GM18907 (cell line): ENCODE data around the gene TP53I3.
"Not testable (repeated sequence)": the region's sequence is repeated elsewhere in the genome, so short reads cannot be mapped to it uniquely, and the experiment has no call there.

ENCODE experiments used
- ATAC-seq: cut with Tn5 transposase; IDR thresholded peaks from one replicate; pipeline ENCODE4 v1.9.1; 2021; ENCODE audit warnings: mild to moderate bottlenecking, moderate library complexity; ENCODE audit not compliant: unreplicated experiment

TP53I3 gene

DNA sequence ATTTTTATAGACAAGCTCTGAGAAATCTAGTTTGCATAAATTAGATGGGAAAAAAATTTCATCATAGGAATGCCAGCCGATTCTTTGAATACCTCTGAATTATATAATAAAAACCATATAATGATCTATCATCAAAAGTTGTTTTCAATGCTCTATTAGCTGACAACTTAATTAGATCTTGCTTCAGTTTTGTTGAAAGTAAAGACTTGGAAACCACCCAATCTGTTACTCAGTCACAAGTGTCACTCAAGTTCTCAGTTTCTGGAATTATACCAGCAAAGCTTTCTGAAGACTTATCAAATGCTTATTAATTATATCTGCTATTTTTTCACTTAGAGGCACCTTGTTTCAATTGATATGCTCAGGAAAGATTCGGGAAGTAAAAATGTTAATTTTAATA lies 17.4 kb upstream of the TP53I3 start:
- no peak for ATAC-seq

DNA sequence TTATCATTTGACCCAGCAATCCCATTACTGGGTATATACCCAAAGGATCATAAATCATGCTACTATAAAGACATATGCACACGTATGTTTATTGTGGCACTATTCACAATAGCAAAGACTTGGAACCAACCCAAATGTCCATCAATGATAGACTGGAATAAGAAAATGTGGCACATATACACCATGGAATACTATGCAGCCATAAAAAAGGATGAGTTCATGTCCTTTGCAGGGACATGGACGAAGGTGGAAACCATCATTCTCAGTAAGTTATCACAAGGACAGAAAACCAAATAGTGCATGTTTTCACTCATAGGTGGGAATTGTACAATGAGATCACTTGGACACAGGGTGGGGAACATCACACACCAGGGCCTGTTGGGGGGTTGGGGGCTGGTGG lies 16.1 kb upstream of the TP53I3 start:
- not testable (repeated sequence) for ATAC-seq

DNA sequence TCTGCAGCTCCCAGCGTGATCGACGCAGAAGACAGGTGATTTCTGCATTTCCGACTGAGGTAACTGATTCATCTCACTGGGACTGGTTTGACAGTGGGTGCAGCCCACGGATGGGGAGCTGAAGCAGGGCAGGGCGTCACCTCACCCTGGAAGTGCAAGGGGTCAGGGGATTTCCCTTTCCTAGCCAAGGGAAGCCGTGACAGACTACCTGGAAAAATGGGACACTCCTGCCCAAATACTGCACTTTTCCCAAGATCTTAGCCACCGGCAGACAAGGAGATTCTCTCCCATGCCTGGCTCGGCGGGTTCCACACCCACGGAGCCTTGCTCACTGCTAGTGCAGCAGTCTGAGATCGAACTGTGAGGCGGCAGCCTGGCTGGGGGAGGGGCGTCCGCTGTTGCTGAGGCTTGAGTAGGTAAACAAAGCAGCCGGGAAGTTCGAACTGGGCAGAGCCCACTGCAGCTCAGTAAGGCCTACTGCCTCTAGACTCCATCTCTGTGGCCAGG lies 10.6 kb upstream of the TP53I3 start:
- not testable (repeated sequence) for ATAC-seq

GRCh38 chr2:24093270-24093669 lies 8.6 kb upstream of the TP53I3 start:
- not testable (repeated sequence) for ATAC-seq

DNA sequence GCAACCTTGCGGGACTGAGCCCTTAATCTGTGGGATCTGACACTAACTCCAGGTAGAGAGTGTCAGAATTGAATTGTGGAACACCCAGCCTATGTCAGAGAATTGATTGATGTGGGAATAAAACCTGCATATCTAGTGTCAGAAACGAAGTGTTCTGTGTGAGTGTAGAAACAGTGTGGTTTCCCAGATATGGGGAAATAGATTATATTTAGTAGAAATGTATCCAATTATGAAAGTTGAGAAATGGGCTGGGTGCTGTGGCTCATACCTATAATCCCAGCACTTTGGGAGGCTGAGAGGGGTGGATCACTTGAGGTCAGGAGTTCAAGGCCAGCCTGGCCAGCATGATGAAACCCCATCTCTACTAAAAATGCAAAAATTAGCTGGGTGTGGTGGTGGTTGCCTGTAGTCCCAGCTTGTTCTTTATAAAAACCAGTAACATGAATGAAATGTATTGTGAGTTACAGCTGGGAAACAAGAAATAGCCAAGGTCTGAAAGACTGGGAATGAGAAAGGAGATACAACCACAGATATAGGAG lies 4.3 kb upstream of the TP53I3 start:
- ATAC-seq: no peak

GRCh38 chr2:24087032-24087431 lies 2.4 kb upstream of the TP53I3 start:
- ATAC-seq: no peak

GRCh38 chr2:24086241-24086640 lies 1.6 kb upstream of the TP53I3 start:
- ATAC-seq: no peak

DNA sequence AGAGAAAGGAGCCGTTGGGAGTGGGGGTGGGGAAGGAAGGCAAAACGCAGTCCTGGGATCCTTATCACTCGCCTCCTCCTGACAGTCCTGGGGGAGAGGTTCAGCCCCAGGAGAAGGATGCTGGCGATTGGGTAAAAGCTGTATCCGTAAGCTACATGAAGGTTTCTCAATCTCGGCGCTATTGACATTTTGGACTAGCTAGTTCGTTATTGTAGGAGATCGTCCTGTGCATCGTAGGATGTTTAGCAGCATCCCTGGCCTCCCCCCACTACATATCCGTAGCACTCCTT lies 511 bp upstream of the TP53I3 start:
- no peak for ATAC-seq

DNA sequence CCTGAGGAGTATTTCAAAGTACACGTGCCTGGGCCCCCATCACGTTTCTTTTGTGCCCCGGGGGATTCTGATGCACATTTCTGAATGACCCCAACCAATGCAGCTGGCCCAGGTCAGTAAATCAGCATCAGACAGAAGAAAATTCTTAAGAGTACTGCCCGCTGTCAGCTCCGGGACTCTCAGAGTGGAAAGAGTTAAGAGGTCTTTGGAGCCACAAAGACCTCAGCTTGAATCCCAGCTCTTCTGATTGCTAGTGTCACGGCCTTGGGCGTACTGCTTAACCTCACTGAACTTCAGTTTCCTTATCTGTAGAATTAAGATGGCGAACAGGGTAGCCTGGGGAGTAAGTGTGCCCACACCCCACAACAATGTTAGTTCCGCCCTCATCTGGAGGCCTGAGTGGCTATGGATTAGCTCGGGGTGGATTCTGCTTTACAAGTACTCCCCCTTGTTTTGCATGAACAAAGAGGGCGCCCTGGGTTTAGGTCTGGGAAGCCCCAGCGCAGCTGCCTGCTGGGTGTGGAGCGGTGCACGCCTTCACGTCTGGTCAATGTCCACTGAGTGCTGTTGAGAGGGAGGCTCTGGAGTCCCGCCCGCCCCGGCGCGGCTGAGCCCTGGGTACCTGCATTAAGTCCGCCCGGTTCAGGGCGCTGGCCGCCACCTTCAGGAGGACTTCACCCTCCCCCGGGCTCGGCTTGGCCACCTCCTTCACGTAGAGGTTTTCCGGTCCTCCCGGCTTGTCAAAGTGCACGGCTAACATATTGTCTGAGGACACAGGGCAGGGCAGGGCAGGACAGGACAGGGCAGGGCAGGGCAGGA lies 858 bp downstream of the TP53I3 start:
- peak; percentile 79 for ATAC-seq

- no peak for ATAC-seq
Observed at GRCh38 chr2:24082787-24083566, 1.7 kb downstream of the TP53I3 start.

DNA sequence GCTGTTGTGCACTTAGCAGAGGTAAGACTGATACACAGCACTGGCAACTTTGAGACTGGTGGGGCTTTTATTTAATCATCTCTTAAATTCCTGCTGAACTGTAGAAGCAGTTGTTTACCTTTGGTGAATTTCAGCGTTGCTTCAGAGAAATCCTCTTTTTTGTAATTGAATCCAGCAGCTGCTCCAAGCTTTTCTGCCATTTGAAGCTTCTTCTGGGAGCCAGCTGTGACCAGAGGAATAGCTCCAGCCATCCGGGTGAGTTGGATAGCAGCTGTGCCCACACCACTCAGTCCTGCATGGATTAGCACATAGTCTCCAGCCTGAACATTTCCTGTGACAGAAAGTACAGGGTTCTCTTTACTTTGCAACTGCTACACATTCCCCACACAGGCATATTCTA lies 3.9 kb downstream of the TP53I3 start:
- no peak for ATAC-seq

- no peak for ATAC-seq
Observed at GRCh38 chr2:24077879-24078278, 6.8 kb downstream of the TP53I3 start.

DNA sequence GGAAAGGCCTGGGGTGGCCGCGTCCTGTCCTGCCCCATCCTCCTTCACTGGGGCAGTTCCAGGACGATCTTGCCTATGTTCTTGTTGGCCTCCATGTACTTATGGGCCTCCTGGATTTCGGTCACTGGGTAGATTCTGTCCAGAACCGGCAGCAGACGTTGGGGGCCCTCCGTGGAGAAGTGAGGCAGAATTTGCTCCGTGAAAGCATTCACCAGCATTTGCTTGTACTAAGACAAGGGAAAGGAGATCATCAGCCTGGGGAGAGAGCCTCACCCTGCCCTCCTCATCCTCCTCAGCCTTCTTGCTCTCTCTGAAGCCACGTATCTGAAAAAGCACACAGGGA lies 7.1 kb downstream of the TP53I3 start:
- ATAC-seq: no peak

DNA sequence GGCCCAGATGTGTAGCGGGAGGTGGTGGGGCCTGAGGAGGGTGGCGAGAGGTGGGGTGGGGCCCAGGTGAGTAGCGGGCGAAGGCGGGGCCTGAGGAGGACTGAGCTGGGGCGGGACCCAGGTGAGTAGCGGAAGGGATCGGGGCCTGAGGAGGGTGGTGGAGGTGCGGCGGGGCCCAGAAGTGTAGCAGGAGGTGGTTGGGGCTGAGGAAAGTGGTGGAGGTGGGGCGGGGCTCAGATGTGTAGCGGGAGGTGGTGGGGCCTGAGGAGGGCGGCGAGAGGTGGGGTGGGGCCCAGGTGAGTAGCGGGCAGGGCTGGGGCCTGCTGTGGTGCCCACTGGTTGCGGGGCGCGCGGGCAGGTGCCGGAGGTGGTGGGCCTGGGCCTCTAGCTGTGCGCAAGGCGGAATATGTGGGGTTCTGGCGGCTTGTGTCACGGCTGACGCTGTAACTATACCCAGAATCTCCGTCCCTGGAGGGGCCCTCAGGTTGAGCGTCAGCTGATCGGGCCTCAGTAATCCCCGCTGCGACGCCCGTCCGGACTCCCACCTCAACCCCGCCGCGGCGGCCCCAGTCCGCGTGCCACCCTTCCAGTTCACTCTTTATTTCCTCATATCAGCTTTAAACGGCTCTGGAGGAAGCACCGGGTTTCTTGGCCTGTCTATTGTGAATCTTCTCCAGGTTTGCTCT lies 7.6 kb downstream of the TP53I3 start:
- ATAC-seq: peak; percentile 6

- ATAC-seq: peak; percentile 93
Observed at GRCh38 chr2:24075915-24076848, 8.5 kb downstream of the TP53I3 start, which contains the start of gene SF3B6. TSS of gene SF3B6 (minus strand) at chr2:24076326. CDS start at chr2:24076229, 97 bp downstream.

GRCh38 chr2:24075259-24075658 lies 9.4 kb downstream of the TP53I3 start:
- ATAC-seq: no peak

DNA sequence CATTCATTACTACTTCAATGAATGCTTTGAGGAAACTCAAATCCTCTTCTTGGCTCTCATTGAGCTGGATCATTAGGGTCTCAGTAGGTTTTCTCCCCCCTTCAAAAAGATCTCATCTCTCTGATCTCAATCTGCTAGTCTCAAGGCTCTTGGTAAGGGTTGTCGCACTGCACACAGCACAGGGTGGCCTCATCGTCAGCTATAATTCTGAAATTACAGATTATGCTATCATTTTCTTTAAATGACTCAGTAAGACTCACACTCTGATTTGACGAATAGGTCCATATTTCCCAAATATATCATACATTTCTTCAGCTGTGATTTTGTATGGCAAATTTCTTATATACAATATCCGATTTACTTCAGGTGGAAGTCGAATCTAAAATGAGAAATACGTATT lies 10.8 kb downstream of the TP53I3 start:
- no peak for ATAC-seq

GRCh38 chr2:24072259-24072658 lies 12.4 kb downstream of the TP53I3 start:
- no peak for ATAC-seq

- ATAC-seq: no peak
Observed at GRCh38 chr2:24065341-24065740, 19.3 kb downstream of the TP53I3 start.

GRCh38 chr2:24058564-24059271 lies 25.9 kb downstream of the TP53I3 start:
- no peak for ATAC-seq
